ENCODE measurements around the gene AGPAT3.

The AGPAT3 gene

GRCh38 chr21:43981151-43981870 is 116.3 kb downstream of the AGPAT3 start:
- DNase-seq (ENCODE audit: low read depth), result no peak

- no peak for DNase-seq (ENCODE audit: low read depth)
Measured at GRCh38 chr21:43981871-43982210, 116.8 kb downstream of the AGPAT3 start.

- DNase-seq (ENCODE audit: low read depth), result no peak
Measured at GRCh38 chr21:43982489-43983078, 117.6 kb downstream of the AGPAT3 start.

- no peak for DNase-seq (ENCODE audit: low read depth)
Measured at GRCh38 chr21:43983390-43983789, 118.4 kb downstream of the AGPAT3 start.

GRCh38 chr21:43983860-43984420 is 118.9 kb downstream of the AGPAT3 start:
- DNase-seq (ENCODE audit: low read depth), result no peak

GRCh38 chr21:43984905-43985689 is 120.1 kb downstream of the AGPAT3 start:
- no peak for DNase-seq (ENCODE audit: low read depth)

GRCh38 chr21:43985690-43986251 is 120.7 kb downstream of the AGPAT3 start:
- DNase-seq (ENCODE audit: low read depth), result no peak

GRCh38 chr21:43986544-43987451 is 121.8 kb downstream of the AGPAT3 start:
- DNase-seq (ENCODE audit: low read depth), result no peak

GRCh38 chr21:43987509-43987908 is 122.5 kb downstream of the AGPAT3 start:
- no peak for DNase-seq (ENCODE audit: low read depth)

- DNase-seq (ENCODE audit: low read depth), result no peak
Measured at GRCh38 chr21:43988016-43988415, 123.0 kb downstream of the AGPAT3 start.

GRCh38 chr21:43988506-43989230 is 123.6 kb downstream of the AGPAT3 start:
- no peak for DNase-seq (ENCODE audit: low read depth)

- DNase-seq (ENCODE audit: low read depth), result no peak
Measured at GRCh38 chr21:43989401-43989800, 124.4 kb downstream of the AGPAT3 start.

GRCh38 chr21:43991447-43991991 is 126.5 kb downstream of the AGPAT3 start:
- DNase-seq (ENCODE audit: low read depth), result no peak

GRCh38 chr21:43992121-43992520 is 127.1 kb downstream of the AGPAT3 start:
- no peak for DNase-seq (ENCODE audit: low read depth)

GRCh38 chr21:43993420-43993934 is 128.5 kb downstream of the AGPAT3 start:
- no peak for DNase-seq (ENCODE audit: low read depth)

- DNase-seq (ENCODE audit: low read depth), result no peak
Measured at GRCh38 chr21:43994085-43994484, 129.1 kb downstream of the AGPAT3 start.

GRCh38 chr21:43994646-43995045 is 129.6 kb downstream of the AGPAT3 start:
- no peak for DNase-seq (ENCODE audit: low read depth)

GRCh38 chr21:43995521-43996105 is 130.6 kb downstream of the AGPAT3 start:
- DNase-seq (ENCODE audit: low read depth), result no peak

GRCh38 chr21:43997766-43998742 is 133.0 kb downstream of the AGPAT3 start:
- no peak for DNase-seq (ENCODE audit: low read depth)

All from stimulated activated CD8-positive, alpha-beta memory T cell treated with anti-CD3 and anti-CD28 coated beads, Interleukin-7, amount 100 ng/mL, for 24 hours (primary cell).